ENCODE measurements around the gene HOXA1. TPM values are rescaled to one million over a fixed set of nuclear protein-coding genes. Genes with fewer than 3 reads are reported as not detected.

The HOXA1 gene
- polyA plus RNA-seq, 1 experiment: 2.9 TPM

GRCh38 chr7:27080844-27081436, 14.9 kb downstream of the HOXA1 start:
- no peaks in the 10 kb centered on the region for H3K27me3 ChIP-seq (ENCODE audit: control insufficient read depth, insufficient read depth, low read length)
- H3K9me3 ChIP-seq (ENCODE audit: control insufficient read depth, insufficient read depth, low read length): no peaks in the 10 kb centered on the region
- ChIA-PET CTCF (interaction anchor here (1.4 kb wide), 1 partner anchor 13 kb away, joined by 3 read pairs; no protein-coding TSS in a partner anchor), POLR2A (no interaction called here)
- DNase-seq (ENCODE audit: low read depth, low spot score): no peak
- TF ChIP-seq CTCF (IDR thresholded peaks at IDR 0.05; ENCODE audit: low read depth, low read length): no peak
- no peak overlapping the region for H3K4me3 ChIP-seq (ENCODE audit: low read depth, low read length)
- H3K27ac ChIP-seq (ENCODE audit: low read depth, low read length): no peak overlapping the region

GRCh38 chr7:27079234-27079975, 16.4 kb downstream of the HOXA1 start:
- H3K27ac ChIP-seq (ENCODE audit: low read depth, low read length): no peak overlapping the region
- no peak overlapping the region for H3K4me3 ChIP-seq (ENCODE audit: low read depth, low read length)
- no peak for DNase-seq (ENCODE audit: low read depth, low spot score)
- H3K9me3 ChIP-seq (ENCODE audit: control insufficient read depth, insufficient read depth, low read length): no peaks in the 10 kb centered on the region
- POLR2A ChIA-PET: no interaction called here
- CTCF ChIA-PET: no interaction called here
- no peaks in the 10 kb centered on the region for H3K27me3 ChIP-seq (ENCODE audit: control insufficient read depth, insufficient read depth, low read length)
- no peak for TF ChIP-seq CTCF (IDR thresholded peaks at IDR 0.05; ENCODE audit: low read depth, low read length)

GRCh38 chr7:27078616-27079233, 17.1 kb downstream of the HOXA1 start:
- TF ChIP-seq CTCF (IDR thresholded peaks at IDR 0.05; ENCODE audit: low read depth, low read length): no peak
- ChIA-PET CTCF (no interaction called here), POLR2A (no interaction called here)
- Histone ChIP-seq H3K27ac (ENCODE audit: low read depth, low read length) (no peak overlapping the region), H3K27me3 (ENCODE audit: control insufficient read depth, insufficient read depth, low read length) (no peaks in the 10 kb centered on the region), H3K4me3 (ENCODE audit: low read depth, low read length) (no peak overlapping the region), H3K9me3 (ENCODE audit: control insufficient read depth, insufficient read depth, low read length) (no peaks in the 10 kb centered on the region)
- DNase-seq (ENCODE audit: low read depth, low spot score): no peak

GRCh38 chr7:27073076-27073475, 22.7 kb downstream of the HOXA1 start:
- ChIA-PET CTCF (no interaction called here), POLR2A (interaction anchor here (0.6 kb wide), 1 partner anchor 864 kb away, joined by 8 read pairs; no protein-coding TSS in a partner anchor)
- DNase-seq (ENCODE audit: low read depth, low spot score): no peak
- Histone ChIP-seq H3K27me3 (ENCODE audit: control insufficient read depth, insufficient read depth, low read length) (no peaks in the 10 kb centered on the region), H3K4me3 (ENCODE audit: low read depth, low read length) (no peak overlapping the region), H3K27ac (ENCODE audit: low read depth, low read length) (no peak overlapping the region), H3K9me3 (ENCODE audit: control insufficient read depth, insufficient read depth, low read length) (no peaks in the 10 kb centered on the region)
- TF ChIP-seq CTCF (IDR thresholded peaks at IDR 0.05; ENCODE audit: low read depth, low read length): no peak

Data from AG04450 (cell line).